Hematopoietic multipotent progenitor cell (in vitro differentiated cells): Measurements from ENCODE around the gene CERS5. TPM values are rescaled to one million over a fixed set of nuclear protein-coding genes. Genes with fewer than 3 reads are reported as not detected.
"Not testable (repeated sequence)": the region's sequence is repeated elsewhere in the genome, so short reads cannot be mapped to it uniquely, and the experiment has no call there.

Source experiments
- DNase-seq, 3 donors: peaks; one replicate each; pipeline ENCODE4 v3.0.0-alpha.2; 2011 to 2015; ENCODE audit warnings: low read depth in 2 of 3, low spot score in 2 of 3
- total RNA-seq: library from RNA; depleted of rRNA; stranded (reverse); fragments of >200 nt; gene quantifications from one replicate; pipeline ENCODE4 v1.2.3, GENCODE V29; 2012

Gene CERS5
- total RNA-seq, 1 donor = 28.3 TPM

DNA sequence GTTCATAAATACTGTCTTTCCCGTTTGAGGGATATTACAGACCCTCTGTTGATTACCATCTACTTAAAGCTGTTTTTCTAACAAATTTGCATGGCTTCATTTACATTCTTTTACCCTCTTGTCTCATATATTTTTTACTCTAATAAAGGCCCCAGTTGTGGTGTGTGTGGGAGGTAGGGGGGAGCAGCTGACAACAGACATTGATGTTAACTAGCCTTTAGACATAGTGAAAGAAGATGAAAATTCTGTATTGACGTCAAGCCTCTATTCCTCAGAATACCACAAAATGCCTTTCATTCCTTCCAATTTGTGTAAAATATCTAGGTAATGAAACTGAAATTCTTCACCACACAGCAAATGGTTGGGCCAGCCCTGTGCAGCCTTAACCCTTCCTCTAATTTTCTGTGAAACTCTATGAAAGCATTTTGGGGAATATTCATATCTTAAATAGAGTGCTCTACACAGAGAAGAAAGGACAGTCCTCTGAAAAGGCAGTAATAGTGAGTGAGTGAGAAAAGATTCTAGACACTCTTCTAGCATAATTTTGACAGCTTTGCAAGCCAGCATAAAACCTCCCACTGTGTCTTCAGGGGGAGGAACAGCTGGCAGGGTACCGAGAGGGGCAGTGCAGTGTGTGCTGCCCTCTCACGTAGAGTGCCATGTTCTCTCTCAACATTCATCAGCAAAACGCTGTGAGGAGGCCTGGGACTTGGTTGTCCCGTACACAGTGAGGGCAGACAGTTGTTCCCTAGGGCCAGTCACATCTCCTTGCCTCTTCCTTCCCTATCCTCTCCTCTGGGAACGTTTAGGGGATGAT lies 20.1 kb upstream of the CERS5 start:
- no peak for DNase-seq

DNA sequence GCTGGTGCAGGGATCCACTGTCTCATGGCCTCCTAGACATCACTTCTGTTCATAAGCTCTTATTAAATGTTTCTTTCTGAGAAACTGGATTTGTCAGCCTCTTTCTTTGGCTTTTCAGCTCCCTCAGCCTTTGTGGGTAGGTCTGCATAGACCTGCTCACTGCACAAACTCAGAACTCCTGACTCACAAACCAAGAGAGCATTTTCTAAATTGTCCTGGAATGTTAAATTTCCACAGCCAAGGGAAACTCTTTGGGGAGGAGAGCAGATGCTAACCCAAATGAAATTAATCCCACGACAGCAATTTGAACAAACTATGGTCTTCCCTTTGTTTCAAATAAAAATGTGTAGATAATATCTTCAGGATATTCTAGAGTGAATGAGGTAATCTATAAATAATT lies 19.5 kb upstream of the CERS5 start:
- DNase-seq = no peak

DNA sequence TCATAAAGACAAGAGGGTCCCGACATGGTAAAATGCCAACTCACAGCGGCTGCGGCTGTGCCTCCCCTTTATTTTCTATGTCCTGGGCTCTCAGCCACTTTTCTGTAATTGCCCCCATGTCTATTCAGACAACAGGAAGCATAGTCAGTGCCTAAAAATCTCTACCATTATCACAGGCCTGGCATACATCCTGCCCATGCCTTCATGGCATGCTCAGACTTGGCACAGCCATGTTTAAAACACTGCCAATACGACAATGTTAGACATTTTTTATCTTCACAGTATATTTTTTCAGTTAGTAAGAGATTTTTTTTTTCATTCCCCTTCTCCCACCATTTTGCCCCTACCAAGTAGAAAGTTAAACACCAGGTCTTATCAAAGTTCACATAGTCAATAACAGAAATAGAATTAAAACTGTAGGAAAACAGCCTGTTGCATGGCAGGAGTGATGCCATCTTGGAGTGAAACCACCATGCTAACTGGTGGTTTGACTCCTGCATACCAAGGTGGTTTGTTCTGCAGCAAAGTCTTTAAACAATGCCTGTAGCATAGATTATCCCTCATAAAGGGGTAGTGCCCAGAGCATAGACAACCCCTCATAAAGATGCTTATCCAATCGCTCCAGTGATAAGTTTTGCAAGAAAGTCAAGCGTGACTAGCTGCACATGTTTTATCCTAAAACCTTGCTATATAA lies 18.9 kb upstream of the CERS5 start:
- DNase-seq = no peak

DNA sequence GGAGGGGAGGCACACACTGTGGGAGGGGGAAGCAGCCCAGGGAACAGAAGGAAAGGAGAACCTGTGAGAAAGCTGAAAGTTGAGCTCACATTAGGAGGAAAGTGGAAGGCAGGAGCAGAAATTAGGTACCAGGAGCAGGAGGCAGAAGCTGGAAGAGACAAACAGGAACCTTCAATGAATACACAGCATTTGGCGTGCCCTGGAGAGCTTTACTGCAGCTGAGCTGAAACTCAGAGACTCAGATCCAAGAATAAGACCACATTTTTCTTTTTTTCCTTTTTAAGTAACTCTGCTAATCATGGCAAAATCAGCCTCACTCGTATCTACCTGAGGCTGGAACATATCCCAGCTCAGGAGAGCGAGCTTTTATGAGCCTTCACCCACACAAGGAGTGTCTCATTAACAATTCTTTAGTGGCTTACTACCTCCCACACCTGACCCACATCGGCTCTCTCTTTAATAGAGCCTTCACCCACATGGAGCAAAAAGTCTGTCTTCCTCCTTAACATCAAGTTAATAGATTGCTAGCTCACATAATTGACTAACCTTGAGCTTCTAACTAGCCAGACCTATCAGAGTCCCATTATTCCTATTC lies 18.2 kb upstream of the CERS5 start:
- no peak for DNase-seq

DNA sequence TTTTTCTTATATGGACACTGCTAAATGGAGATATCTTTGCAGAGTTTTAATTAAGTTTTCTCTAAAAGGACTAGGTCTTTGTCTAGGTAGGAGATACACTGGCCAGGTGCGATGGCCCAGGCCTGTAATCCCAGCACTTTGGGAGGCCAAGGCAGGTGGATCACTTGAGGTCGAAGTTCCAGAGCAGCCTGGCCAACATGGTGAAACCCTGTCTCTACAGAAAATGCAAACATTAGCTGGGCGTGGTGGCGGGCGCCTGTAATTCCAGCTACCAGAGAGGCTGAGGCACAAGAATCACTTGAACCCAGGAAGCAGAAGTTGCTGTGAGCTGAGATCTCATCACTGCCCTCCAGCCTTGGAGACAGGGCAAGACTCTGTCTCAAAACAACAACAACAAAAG lies 17.1 kb upstream of the CERS5 start:
- no peak for DNase-seq

DNA sequence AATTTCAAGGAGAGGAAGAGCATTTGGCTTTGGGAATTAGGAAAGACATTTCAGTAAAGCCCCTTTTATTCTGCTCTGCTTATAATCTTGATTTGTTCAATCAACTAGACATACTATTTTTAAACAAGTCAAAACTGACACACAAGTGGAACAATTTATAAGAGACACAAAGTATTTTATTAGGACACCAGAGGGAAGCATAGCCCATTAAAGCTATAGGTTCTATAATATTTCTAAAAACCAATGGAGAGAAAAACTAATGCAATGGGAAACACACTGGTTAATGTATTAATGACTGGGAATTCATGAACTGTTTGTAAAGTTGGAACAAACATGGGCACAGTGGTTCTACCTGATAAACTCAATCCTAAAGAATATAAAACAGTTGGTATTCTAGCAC lies 15.3 kb upstream of the CERS5 start:
- DNase-seq = peak in 1 of 3 donors; percentile 24

DNA sequence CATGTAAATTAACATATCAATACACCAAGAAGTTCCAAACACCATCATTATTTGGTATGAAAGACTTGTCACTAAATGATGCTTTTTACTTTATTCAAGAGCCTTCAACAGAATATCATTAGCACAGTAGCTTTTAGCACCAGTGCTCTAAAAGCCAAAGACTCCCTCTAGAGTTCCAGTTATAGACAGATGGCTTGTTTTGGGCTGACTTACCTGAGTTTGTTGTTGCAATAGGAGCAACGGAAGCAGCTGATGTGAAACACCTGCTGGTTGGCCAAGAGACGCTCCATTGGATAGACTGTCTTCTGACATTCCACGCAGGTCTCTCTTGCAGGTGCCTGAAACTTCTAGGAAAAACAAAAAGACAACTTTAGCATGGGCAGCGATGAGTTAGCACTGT lies 14.5 kb upstream of the CERS5 start:
- no peak for DNase-seq

DNA sequence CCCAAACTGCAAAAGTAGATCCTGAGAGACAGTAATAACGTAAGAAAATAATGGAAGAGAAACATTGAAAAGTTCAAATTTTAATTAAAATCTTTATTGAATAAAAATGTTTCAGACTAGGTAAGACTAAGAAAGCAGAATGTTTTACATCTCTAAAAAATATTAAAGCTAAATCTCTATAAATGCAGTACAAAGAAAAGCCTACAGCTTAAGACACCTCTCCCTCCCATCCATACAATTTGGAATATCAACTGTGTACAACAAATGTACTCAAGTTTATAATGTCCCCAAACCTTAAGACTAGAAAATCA lies 8.5 kb upstream of the CERS5 start:
- no peak for DNase-seq

DNA sequence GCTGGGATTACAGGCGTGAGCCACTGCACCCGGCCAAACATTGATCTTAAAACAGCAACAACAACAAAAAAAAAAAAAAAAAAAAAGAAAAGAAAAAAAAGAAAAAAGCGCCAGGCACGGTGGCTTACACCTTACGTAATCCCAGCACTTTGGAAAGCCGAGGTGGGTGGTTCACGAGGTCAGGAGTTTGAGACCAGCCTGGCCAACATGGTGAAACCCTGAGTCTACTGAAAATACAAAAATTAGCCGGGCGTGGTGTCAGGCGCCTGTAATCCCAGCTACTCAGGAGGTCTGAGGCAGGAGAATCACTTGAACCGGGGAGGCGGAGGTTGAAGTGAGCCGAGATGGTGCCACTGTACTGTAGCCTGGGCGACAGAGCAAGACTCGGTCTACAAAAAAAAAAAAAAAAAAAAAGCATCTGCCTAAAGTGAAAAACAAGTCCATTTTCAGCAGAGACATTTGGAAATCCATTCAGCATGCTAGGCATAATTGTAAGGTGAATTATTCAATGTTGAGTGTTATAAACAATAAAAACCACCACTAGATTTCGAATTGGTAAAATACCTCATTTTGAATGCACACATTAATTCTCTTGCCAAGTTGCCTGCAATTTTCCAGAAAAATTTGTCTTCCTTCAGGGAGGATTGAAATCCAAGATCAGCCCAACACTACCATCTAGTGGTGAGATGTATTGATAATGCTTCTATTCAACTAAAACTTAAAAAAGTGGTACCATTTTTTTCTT lies 8.0 kb upstream of the CERS5 start:
- DNase-seq = peak in 2 of 3 donors; percentile 49 to 76

DNA sequence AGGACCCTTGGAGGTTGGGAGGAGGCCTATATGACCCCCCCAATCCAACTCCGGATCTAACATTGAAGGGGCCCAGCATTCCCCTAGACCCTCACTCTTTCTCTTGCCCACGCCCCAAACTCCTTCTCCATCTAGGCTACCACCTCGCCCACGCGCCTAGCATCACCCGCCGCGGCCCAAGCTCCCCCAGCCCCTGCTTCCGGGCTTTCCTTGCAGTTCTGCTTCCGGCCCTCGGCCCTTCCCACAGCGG lies 445 bp downstream of the CERS5 start:
- DNase-seq = no peak

DNA sequence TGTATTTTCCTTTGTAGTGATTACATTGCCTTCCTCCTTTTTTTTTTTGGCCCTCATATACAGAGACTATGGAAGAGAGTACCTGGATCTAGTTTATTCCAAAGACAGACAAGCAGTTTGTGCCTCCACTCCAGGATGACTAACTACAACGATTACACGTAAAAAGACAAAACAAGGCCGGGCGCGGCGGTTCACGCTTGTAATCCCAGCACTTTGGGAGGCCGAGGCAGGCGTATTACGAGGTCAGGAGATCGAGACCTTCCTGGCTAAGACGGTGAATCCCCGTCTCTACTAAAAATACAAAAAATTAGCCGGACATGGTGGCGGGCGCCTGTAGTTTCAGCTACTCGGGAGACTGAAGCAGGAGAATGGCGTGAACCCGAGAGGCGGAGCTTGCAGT lies 2.2 kb downstream of the CERS5 start:
- DNase-seq = no peak

DNA sequence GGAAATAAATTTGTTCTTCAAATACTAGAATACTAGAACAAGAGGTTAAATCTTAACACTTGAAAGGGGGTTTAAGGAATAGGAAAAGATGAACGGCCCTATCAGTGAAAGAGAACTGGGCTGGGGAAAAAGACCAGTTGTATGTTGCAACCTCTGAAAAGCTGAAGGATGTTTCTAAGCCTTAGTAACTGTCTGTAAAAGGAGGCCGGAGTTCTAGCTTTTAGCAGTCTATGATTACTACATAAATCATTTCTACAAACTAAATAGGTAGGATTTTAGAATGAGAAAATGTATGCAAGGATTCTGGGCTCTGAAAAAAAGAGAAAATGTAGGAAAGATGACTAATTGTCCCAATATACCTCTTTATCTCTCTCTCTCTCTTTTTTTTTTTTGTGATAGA lies 4.9 kb downstream of the CERS5 start:
- no peak for DNase-seq

DNA sequence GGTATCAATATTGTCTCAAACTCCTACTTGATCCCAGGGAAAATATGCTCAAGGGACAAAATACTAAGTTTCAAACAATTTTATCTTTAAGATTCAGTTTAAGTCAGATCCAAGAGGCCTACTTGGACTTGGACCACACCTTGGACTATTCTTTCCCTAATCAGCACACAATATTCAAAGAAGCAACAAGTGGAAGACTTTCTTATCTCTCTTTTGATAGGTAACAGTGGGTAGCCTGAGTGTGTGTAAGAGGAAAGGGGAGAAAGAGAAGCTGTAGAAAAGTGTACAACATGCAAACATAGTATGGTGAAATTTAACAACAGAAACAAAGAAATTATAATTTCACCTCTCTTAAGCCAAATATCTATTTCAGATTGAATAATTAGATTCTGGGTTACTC lies 6.5 kb downstream of the CERS5 start:
- no peak for DNase-seq

DNA sequence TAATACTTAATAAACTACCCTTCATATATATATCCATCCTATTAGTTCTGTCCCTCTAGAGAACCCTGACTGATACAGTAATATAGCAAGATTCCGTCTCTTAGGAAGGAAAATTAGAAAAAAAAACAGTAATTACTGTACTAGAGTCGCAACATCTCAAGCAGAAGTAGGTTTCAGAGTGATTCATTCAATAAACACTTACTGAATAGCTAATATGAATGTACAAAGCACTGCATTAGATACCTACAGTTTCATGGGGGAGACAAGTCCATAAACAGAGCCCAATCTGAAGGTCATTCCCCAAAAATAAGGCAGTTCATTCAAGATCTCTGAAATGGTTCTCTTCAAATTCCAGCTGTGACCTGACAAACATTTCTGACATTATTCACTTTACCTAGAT lies 9.9 kb downstream of the CERS5 start:
- no peak for DNase-seq

DNA sequence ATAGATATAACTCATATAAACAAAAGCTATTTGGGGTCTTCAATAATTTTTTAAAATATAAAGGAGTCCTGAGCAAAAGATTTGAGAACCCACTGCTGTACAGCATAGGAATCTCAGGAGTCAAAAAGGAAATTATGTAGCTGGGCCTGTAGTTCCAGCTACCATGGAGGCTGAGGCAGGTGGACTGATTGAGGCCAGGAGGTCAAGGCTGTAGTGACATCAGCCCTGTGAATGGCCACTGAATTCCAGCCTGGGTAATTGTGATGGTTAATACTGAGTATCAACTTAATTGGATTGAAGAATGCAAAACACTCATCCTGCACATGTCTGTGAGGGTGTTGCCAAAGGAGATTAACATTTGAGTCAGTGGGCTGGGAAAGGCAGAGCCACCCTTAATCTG lies 10.5 kb downstream of the CERS5 start:
- no peak for DNase-seq

DNA sequence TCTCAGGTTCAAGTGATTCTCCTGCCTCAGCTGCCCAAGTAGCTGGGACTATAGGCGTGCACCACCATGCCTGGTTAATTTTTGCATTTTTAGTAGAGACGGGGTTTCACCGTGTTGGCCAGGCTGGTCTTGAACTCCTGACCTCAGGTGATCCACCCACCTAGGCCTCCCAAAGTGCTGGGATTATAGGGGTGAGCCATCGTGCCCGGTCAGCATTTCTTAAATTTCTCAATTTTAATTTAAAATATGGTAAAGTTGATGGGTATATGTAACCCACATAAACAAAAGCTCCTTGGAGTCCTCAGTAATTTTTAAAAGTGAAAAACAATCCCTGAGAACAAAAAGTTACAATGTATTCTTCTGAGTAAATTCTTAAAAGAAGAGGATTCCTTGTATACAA lies 12.2 kb downstream of the CERS5 start:
- DNase-seq = not testable (repeated sequence)

DNA sequence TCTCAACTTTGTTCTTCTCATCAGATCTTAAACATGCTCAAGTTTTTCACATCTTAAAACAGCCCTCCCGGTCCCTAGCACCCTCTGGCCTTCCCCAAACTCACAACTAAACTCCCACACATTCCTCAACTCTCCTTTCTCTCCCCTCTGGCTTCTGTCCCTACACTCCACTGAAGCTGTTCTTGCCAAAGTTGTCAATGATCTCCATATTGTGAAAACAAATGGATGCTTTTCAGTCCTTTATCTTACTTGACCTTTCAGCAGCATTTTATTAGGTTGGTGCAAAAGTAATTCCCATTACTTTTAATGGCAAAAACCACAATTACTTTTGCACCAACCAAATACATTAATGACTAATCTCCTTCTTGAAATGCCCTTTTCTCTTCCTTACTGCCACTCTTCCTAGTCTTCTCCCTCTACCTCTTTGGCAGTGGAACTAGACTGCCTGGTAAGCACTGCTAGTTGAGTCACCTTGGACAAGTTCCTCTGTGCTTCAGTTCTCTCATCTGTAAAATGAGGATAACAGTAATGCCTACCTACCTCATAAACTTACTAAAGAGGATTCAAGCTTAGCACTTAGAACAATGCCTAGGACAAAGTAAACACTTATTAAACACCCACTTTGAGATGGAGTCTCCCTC lies 16.0 kb downstream of the CERS5 start:
- no peak for DNase-seq

DNA sequence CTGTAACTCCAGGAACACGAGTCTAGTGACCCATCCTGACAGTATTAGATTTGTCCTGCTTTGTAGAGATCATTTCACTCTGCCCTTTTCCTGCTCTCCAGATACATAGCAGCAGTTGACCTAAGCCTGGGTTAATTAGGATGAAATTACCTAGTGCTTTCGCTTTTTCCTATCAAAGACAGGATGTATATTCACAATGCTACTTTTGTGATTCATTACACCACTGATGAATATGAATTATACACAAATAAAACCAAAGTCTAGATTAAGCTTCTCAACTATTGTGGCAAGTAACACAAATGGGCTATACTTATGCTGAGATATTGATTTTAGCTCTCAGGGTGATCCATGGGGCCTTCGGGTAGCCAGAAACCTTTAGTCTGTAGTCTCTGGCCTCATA lies 17.9 kb downstream of the CERS5 start:
- no peak for DNase-seq

DNA sequence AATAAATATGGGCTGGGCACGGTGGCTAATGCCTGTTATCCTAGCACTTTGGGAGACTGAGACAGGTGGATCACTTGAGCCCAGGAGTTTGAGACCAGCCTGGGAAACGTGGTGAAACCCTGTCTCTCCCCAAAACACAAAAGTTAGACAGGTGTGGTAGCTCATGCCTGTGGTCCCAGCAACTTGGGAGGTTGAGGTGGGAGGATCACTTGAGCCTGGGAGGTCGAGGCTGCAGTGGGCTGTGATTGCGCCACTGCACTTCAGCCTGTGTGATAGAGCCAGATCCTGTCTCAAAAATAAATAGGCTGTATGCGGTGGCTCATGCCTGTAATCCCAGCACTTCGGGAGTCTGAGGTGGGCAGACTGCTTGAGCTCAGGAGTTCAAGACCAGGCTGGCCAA lies 19.2 kb downstream of the CERS5 start:
- DNase-seq = not testable (repeated sequence)

DNA sequence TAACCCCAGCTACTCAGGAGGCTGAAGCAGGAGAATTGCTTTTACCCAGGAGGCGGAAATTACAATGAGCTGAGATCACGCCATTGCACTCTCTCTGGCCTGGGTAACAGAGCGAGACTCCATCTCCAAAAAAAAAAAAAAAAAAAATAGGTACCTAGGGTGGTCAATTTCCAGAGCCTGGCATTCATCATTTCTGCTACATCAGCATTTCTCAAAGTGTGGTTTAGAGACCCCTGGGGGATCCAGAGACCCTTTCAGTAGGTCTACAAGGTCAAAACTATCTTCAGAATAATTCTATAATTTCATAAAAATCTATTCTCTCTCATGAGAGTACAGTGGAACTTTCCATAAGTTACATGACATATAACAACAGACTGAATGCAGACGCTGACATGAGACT lies 19.9 kb downstream of the CERS5 start:
- DNase-seq = no peak

DNA sequence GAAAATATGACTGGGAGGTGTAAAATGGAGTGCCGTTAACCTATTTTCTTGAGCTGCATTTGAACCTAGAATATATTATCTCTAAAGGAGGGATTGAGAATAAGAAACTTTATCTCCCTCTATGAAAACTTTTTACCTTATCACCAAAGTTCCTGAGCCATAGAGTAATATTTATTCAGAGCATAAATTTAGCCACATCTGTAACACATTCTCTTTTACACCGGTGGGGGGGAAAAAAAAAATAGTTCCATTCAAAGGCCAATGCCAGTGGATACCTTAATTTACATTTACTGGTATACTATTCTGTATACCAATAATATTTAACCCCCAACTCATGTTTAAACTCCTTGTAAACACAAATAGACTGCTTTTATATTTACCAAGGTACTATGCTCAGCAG lies 21.7 kb downstream of the CERS5 start:
- DNase-seq = no peak
